ENCODE results near the gene ZMYM5. TPM values are rescaled to one million over a fixed set of nuclear protein-coding genes. Genes with fewer than 3 reads are reported as not detected.
"Not testable (repeated sequence)": the region's sequence is repeated elsewhere in the genome, so short reads cannot be mapped to it uniquely, and the experiment has no call there.

Gene ZMYM5
- total RNA-seq, result 10 to 100 TPM in 3 of 4 donors, 1 to 10 TPM in 1; 9.6 to 16.0 (median 13.7) TPM

DNA sequence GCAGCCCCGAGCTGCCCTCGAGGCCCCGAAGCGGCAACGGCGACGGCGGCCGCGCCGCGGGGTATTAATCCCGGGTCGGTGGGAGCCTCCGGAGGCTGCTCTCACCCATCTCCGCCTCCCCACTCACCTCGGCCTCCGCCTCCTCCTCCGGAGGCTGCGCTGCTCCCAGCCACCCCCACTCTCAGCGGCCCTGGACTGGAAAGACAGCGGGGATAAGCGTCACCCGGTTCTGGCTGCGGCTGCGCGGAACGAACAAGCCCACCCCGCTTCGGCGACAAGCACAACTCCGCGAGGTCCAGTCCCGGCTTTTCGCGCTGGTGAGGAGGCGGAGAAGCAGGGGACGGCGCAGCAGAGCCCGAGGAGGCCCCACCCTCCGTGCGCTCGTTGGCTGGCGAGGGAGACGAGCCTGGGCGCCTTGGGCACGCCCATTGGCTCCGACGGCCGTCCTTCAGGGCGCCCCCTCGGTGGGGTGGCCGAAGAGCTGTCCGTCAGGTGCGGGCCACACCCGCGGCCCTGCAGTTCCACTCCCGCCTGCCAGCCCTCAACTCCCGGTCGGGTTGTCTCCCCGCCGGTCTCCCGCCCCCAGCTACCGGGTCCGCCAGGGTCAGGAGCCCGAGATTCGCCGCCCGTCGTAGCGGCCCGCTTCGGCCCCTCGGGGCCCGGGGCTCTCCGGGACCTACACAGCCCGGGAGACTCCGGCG, at the start of gene ZMYM5:
Gene ZMYM5 (minus strand): TSS at position 327 of the 701 bp plus-strand sequence. CDS start 11,469 bp downstream, outside the sequence.
- ATAC-seq, result peak; percentile 98
- no CpG with 5 or more reads among the region's 79 CpGs for WGBS, 2 donors (ENCODE audit: low coverage in 1 of 2)
- no peaks in the 10 kb centered on the region for H3K36me3 ChIP-seq
- peak within 1 kb of the TSS; percentile 94 to 99 (median 99) for H3K27ac ChIP-seq
- H3K4me3 ChIP-seq, result peak within 1 kb of the TSS; percentile 91 to 95
- no peaks in the 10 kb centered on the region for H3K9me3 ChIP-seq
- peaks cover 0 to 45% (median 11%) of the 10 kb centered on the region in 3 donors for H3K4me1 ChIP-seq
- H3K27me3 ChIP-seq, result no peaks in the 10 kb centered on the region
- TF ChIP-seq POLR2A (IDR thresholded peaks at IDR 0.05) (peak; percentile 81 to 84), CTCF (IDR thresholded peaks at IDR 0.05) (peak in 1 of 4 experiments; percentile 9), EP300 (IDR thresholded peaks at IDR 0.05) (no peak), POLR2AphosphoS5 (IDR thresholded peaks at IDR 0.05) (peak; percentile 96)

- ATAC-seq, result no peak
- Histone ChIP-seq H3K36me3 (no peaks in the 10 kb centered on the region), H3K9me3 (no peaks in the 10 kb centered on the region), H3K27ac (no peak overlapping the region), H3K4me3 (no peak overlapping the region), H3K4me1 (no peaks in the 10 kb centered on the region), H3K27me3 (no peaks in the 10 kb centered on the region)
- TF ChIP-seq POLR2AphosphoS5 (IDR thresholded peaks at IDR 0.05) (no peak), CTCF (IDR thresholded peaks at IDR 0.05) (no peak), POLR2A (IDR thresholded peaks at IDR 0.05) (no peak), EP300 (IDR thresholded peaks at IDR 0.05) (no peak)
- 93 to 94% methylated on average over 3 to 6 of the region's 9 CpGs for WGBS, 2 donors (ENCODE audit: low coverage in 1 of 2)
Measured at GRCh38 chr13:19910336-19911072, 47.1 kb upstream of the ZMYM5 start.

- whole genome bisulfite sequencing, 2 donors (ENCODE audit: low coverage in 1 of 2), result 69 to 75% methylated on average over 1 of the region's 1 CpG
- no peak overlapping the region for H3K4me3 ChIP-seq
- TF ChIP-seq EP300 (IDR thresholded peaks at IDR 0.05), result no peak
- TF ChIP-seq POLR2A (IDR thresholded peaks at IDR 0.05), result no peak
- no peak for TF ChIP-seq POLR2AphosphoS5 (IDR thresholded peaks at IDR 0.05)
- no peak for TF ChIP-seq CTCF (IDR thresholded peaks at IDR 0.05)
- no peak overlapping the region for H3K27ac ChIP-seq
- no peaks in the 10 kb centered on the region for H3K9me3 ChIP-seq
- H3K4me1 ChIP-seq, result no peaks in the 10 kb centered on the region
- H3K27me3 ChIP-seq, result no peaks in the 10 kb centered on the region
- H3K36me3 ChIP-seq, result no peaks in the 10 kb centered on the region
- ATAC-seq, result no peak
Measured at GRCh38 chr13:19908350-19908986, 45.0 kb upstream of the ZMYM5 start.

- not testable (repeated sequence) for H3K27ac ChIP-seq, H3K4me1 ChIP-seq, H3K9me3 ChIP-seq, H3K27me3 ChIP-seq, H3K36me3 ChIP-seq, H3K4me3 ChIP-seq, ATAC-seq
- WGBS, 2 donors (ENCODE audit: low coverage in 1 of 2), result 82 to 94% methylated on average over 5 to 9 of the region's 9 CpGs
Measured at GRCh38 chr13:19905487-19906195, 42.2 kb upstream of the ZMYM5 start.

DNA sequence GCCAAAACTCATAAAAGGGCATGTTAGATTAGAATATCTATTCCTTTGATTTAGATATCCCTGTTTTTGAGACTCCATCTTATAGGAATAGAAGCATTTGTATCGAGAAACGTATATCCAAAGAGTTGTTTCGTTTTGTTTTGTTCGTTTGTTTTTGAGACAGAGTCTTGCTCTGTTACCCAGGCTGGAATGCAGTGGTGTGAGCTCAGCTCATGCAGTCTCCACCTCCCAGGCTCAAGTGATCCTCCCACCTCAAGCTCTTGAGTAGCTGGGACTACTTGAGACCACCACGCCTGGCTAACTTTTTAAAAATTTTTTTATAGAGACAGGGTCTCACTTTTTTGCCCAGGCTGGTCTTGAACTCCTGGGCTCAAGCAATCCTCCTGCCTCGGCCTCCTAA, 26.6 kb upstream of the ZMYM5 start:
- no peaks in the 10 kb centered on the region for H3K4me1 ChIP-seq

More for the DNA sequence above, 26.6 kb upstream of the ZMYM5 start:
- H3K27me3 ChIP-seq, result no peaks in the 10 kb centered on the region
- no peaks in the 10 kb centered on the region for H3K36me3 ChIP-seq
- TF ChIP-seq POLR2A (IDR thresholded peaks at IDR 0.05) (no peak), POLR2AphosphoS5 (IDR thresholded peaks at IDR 0.05) (no peak), EP300 (IDR thresholded peaks at IDR 0.05) (no peak), CTCF (IDR thresholded peaks at IDR 0.05) (no peak)
- H3K9me3 ChIP-seq, result no peaks in the 10 kb centered on the region
- ATAC-seq, result no peak
- no peak overlapping the region for H3K4me3 ChIP-seq
- H3K27ac ChIP-seq, result no peak overlapping the region
- 83 to 86% methylated on average over 3 to 5 of the region's 6 CpGs for WGBS, 2 donors (ENCODE audit: low coverage in 1 of 2)
